ENCODE measurements around the gene SRP9. TPM values are rescaled to one million over a fixed set of nuclear protein-coding genes. Genes with fewer than 3 reads are reported as not detected.

SRP9 gene
- total and polyA plus RNA-seq, 10 of the 15 experiments (the other 5 are each of a cell fraction or from before 2014, with no cell fraction given): 248 to 1,200 (median 514) TPM

DNA sequence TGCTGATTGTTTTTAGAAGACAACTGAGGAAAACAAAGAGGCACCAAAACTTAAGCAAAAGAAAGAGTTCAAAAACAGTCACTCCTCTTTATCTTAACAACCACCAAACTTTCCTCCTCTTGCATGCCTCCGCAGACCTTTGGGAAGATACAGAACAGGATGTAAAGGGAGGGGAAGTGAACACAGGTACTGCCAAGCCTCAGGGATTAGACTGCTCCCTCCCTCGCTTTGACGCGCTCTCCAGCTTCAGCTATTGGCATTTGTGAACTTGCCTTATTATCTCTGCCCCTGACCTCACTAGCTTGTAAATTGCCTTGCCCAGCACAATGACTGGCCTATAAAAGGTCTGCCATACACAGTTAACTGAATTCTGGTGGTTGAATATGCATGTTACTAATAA lies 4.8 kb upstream of the SRP9 start:
- no peaks in the 10 kb centered on the region for H4K20me1 ChIP-seq (ENCODE audit: control insufficient read depth, insufficient read depth)

GRCh38 chr1:225774281-225775147 lies 3.1 kb upstream of the SRP9 start:
- ChIA-PET CTCF (interaction anchor here (0.6 to 6.2 kb wide), 5 partner anchors 9 to 300 kb away, joined by 3 to 57 read pairs (median 4); partner anchors contain the start of gene TMEM63A), POLR2A (no interaction called here)
- in situ Hi-C loops (cut with MboI): loop anchor here (5.0 to 10.0 kb wide), 2 partner anchors 138 to 300 kb away; no protein-coding TSS in a partner anchor
- TF ChIP-seq RBBP5 (conservative IDR thresholded peaks at IDR 0.05) (no peak), E2F4 (IDR thresholded peaks at IDR 0.05; ENCODE audit: low read depth, low read length) (no peak), RAD21 (IDR thresholded peaks at IDR 0.05; ENCODE audit: insufficient read depth, low read depth, low read length) (no peak), NBN (IDR thresholded peaks at IDR 0.05) (no peak), USF2 (IDR thresholded peaks at IDR 0.05; ENCODE audit: borderline replicate concordance, low read depth, low read length) (no peak), NFYA (IDR thresholded peaks at IDR 0.05; ENCODE audit: borderline replicate concordance, low read depth, low read length) (no peak), EZH2 (IDR thresholded peaks at IDR 0.05; ENCODE audit: borderline replicate concordance, control insufficient read depth, low read depth, low read length) (no peak), TCF12 (IDR thresholded peaks at IDR 0.05; ENCODE audit: low read depth, low read length) (no peak)

More for the DNA sequence above, 4.8 kb upstream of the SRP9 start:
- intact Hi-C loops (cut with micrococcal nuclease; ENCODE audit: unreplicated experiment) (loop anchor here (1.0 to 10.0 kb wide), 4 partner anchors 204 to 342 kb away; no protein-coding TSS in a partner anchor), in situ Hi-C loops (cut with MboI) (loop anchor here (10.0 kb wide), 1 partner anchor 298 kb away; no protein-coding TSS in a partner anchor)
- no peak overlapping the region for H3K9ac ChIP-seq (ENCODE audit: control insufficient read depth, insufficient read depth, low read length)
- CTCF ChIA-PET: interaction anchor here (1.1 to 4.0 kb wide), 10 partner anchors 9 to 298 kb away, joined by 3 to 16 read pairs (median 4); partner anchors contain the start of gene TMEM63A
- no peak overlapping the region for H3K4me2 ChIP-seq (ENCODE audit: control insufficient read depth, insufficient read depth)
- H3K4me3 ChIP-seq: no peak overlapping the region
- H3K79me2 ChIP-seq (ENCODE audit: control insufficient read depth, insufficient read depth, low read length): peaks cover under 1% of the 10 kb centered on the region
- no peaks in the 10 kb centered on the region for H3K4me1 ChIP-seq (ENCODE audit: control insufficient read depth, insufficient read depth, low read length)
- no peaks in the 10 kb centered on the region for H3K36me3 ChIP-seq (ENCODE audit: control insufficient read depth in 2 of 2, insufficient read depth in 2 of 2, low read length in 1 of 2)
- no peak for DNase-seq (ENCODE audit: low read depth, low spot score)
- FAIRE-seq: no peak
- POLR2A ChIA-PET: interaction anchor here (0.6 kb wide), 1 partner anchor 9 kb away, joined by 5 read pairs; no protein-coding TSS in a partner anchor
- no peak for ATAC-seq
- TF ChIP-seq BHLHE40 (IDR thresholded peaks at IDR 0.05; ENCODE audit: borderline replicate concordance in 1 of 2, low read depth in 2 of 2, low read length in 1 of 2) (no peak), TCF3 (IDR thresholded peaks at IDR 0.05; ENCODE audit: borderline replicate concordance, insufficient read depth, low read depth, low read length) (no peak), YBX1 (IDR thresholded peaks at IDR 0.05) (no peak), SREBF1 (IDR thresholded peaks at IDR 0.05; ENCODE audit: low read length) (no peak)
- H3K27ac ChIP-seq (ENCODE audit: control insufficient read depth, insufficient read depth): no peak overlapping the region
- no peak overlapping the region for H2AFZ ChIP-seq (ENCODE audit: control insufficient read depth, low read depth, low read length)
- BruUV-seq (replicated peaks): no TSS peak
- SMC1A ChIA-PET (ENCODE audit: uncharacterized antibody, unreplicated experiment): interaction anchor here (1.2 to 1.5 kb wide), 4 partner anchors 9 to 292 kb away, joined by 3 to 5 read pairs (median 3); no protein-coding TSS in a partner anchor
- no peaks in the 10 kb centered on the region for H3K27me3 ChIP-seq (replicated peaks in 1 of 2; ENCODE audit: control insufficient read depth in 2 of 2, insufficient read depth in 2 of 2, low read length in 1 of 2)
- 87% methylated on average over 4 of the region's 4 CpGs for WGBS (ENCODE audit: insufficient coverage, insufficient replicate concordance, low lambda C conversion rate, missing lambda C conversion rate)
- RAD21 ChIA-PET (ENCODE audit: unreplicated experiment): interaction anchor here (0.9 to 1.3 kb wide), 3 partner anchors 124 to 298 kb away, joined by 3 read pairs; no protein-coding TSS in a partner anchor
- H3K9me3 ChIP-seq (replicated peaks; ENCODE audit: control insufficient read depth, insufficient read depth, low read length): no peaks in the 10 kb centered on the region; the same call in 2 of the 3 replicates

More at GRCh38 chr1:225774281-225775147, 3.1 kb upstream of the SRP9 start:
- H3K9ac ChIP-seq (ENCODE audit: control insufficient read depth, insufficient read depth, low read length): no peak overlapping the region
- intact Hi-C loops (cut with micrococcal nuclease; ENCODE audit: unreplicated experiment): loop anchor here (5.0 to 10.0 kb wide), 3 partner anchors 148 to 340 kb away; partner anchors contain the start of gene PYCR2
- no peaks in the 10 kb centered on the region for H3K36me3 ChIP-seq (ENCODE audit: control insufficient read depth in 2 of 2, insufficient read depth in 2 of 2, low read length in 1 of 2)
- DNase-seq (ENCODE audit: low read depth, low spot score): no peak
- H3K9me3 ChIP-seq (replicated peaks; ENCODE audit: control insufficient read depth, insufficient read depth, low read length): no peaks in the 10 kb centered on the region; the same call in 2 of the 3 replicates
- BruUV-seq (replicated peaks): no TSS peak
- FAIRE-seq: no peak
- RAD21 ChIA-PET (ENCODE audit: unreplicated experiment): interaction anchor here (0.8 to 5.2 kb wide), 4 partner anchors 107 to 309 kb away, joined by 3 to 39 read pairs (median 20); partner anchors contain the start of gene TMEM63A
- WGBS (ENCODE audit: insufficient coverage, insufficient replicate concordance, low lambda C conversion rate, missing lambda C conversion rate): 67% methylated on average over 3 of the region's 3 CpGs
- no peaks in the 10 kb centered on the region for H3K4me1 ChIP-seq (ENCODE audit: control insufficient read depth, insufficient read depth, low read length)
- H3K27ac ChIP-seq (ENCODE audit: control insufficient read depth, insufficient read depth): no peak overlapping the region
- H3K79me2 ChIP-seq (ENCODE audit: control insufficient read depth, insufficient read depth, low read length): peaks cover 17% of the 10 kb centered on the region
- H4K20me1 ChIP-seq (ENCODE audit: control insufficient read depth, insufficient read depth): no peaks in the 10 kb centered on the region
- H2AFZ ChIP-seq (ENCODE audit: control insufficient read depth, low read depth, low read length): no peak overlapping the region
- ATAC-seq: no peak
- SMC1A ChIA-PET (ENCODE audit: uncharacterized antibody, unreplicated experiment): interaction anchor here (1.3 kb wide), 1 partner anchor 9 kb away, joined by 4 read pairs; no protein-coding TSS in a partner anchor
- H3K27me3 ChIP-seq (replicated peaks in 1 of 2; ENCODE audit: control insufficient read depth in 2 of 2, insufficient read depth in 2 of 2, low read length in 1 of 2): no peaks in the 10 kb centered on the region
- no peak overlapping the region for H3K4me3 ChIP-seq
- H3K4me2 ChIP-seq (ENCODE audit: control insufficient read depth, insufficient read depth): no peak overlapping the region
